NCI-H2196 (cell line): ENCODE data around the gene DDAH2.

Experiments
- DNase-seq: peaks from one replicate; lab custom pipeline; 2025; ENCODE audit not compliant: unreplicated experiment; lab: John Stamatoyannopoulos, UW

DDAH2 gene

DNA sequence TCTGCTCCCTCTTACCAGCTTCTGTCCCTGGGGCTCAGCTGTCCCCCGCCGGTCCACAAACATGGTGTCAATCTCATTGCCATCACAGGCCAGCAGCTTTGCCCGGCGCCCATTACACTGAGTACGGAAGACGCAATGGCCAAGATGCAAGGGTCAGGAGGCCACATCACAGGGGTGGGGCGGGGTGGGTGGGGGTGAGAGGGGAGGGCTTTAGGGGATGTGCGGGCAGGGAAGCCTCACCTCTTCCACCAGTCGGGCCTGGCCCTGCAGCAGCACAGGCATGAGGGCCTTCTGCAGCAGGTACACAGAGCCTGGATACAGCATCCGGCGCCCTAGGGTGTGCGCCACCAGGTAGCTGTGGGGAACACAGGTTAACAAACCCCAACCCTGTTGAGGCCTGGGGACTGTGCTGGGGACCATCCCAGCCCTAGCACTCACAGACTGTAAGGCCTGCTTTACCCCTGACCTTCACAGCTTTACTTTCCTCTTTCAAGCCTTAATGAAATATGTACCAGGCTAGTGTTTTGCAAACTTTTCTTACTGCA lies 37.5 kb downstream of the DDAH2 start:
- DNase-seq, result no peak

DNA sequence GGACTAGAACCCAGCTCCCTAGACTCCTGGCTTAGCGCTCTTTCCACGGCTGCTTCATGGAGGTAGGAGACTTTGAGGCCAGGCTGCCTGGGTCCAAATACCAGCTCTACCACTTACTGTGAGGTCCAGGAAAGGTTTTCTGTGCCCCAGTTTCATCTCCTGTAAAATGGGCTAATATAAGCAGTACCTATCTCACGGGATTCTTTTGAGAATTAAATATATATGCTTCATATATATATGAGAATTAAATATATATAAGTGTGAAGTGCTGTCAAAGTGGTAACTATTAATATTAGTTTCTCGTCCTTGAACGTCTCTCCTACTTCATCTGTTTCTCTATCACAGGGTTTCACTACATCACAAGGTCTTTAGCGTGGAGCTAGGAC lies 38.0 kb downstream of the DDAH2 start:
- no peak for DNase-seq

DNA sequence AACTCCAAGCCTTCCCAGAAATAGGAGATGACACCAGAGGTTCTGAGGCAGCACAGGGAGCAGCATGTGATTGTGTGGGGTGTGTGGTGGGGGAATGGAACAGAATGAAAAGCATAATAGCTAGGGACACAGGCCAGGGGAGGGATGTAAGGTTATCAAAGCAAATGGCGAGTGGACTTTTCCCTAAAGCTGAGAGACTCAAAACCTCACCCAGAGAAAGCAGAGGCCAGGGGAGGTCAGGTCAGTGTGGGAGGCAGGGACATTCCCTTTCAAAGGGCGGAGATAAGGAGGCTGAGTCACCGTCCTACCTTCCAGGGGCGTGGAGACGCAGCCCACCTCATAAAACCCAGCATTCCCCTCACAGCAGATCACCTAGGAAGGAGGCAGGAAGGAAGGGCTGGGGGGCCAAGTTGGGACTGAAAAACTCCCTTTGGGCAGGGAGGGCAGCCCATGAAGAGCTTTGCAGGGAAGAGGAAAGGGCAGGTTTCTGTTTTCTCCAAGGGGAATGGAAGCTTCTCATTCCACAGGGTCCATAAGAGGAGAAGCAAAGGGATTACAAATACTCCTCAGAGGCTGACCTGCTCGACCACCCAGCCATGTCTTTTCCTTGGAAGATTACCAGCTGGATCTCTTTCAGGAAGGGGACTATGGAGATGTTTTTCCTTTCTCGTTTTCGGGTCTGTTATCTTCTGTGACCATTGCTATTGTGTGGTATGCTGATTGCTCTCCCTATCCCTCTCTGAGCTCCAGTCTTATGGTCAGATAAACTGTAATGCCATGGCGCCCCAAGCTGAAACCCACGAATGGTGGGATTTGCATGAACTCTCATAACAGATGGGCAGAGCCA lies 38.6 kb downstream of the DDAH2 start:
- DNase-seq, result no peak

DNA sequence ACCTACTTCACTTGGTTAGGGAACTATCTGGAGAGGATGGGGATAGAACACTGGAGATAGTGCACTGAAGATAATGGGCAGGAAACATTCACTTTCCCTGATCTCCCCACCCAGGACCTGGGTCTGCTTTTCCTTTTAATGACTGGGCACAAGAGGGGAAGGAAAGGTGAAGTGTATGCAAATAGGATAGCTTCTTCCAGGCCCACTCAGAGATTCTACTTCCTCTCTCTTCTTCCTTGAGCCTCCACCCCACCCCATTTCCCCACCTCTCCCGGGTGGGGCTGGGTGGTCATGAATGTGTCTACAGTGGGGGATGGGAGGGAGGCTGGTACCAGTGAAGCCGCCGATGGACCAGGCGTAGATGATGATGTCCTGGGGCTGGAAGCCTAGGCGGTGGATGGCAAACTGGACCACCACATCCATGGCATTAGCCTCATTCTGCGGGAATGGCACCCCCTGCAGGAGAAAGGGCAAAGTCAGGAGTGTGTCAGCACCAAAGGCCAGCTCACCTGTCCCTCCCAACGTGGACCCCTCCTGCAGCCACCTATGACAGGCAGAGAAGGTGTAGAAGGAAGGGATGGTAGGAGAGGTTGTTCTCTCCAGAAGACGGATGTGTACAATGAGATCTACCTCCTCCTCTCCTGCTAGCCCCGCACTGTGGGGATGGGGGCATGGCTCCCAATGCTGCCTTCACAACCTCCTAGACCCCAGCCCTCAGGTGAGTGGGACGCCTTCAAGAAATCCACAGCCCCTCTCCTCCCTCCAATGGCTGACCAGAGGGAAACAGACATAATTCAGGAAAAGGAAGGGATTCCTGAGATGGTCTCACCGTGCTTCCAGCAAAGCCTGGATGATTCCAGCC lies 39.6 kb downstream of the DDAH2 start:
- no peak for DNase-seq

DNA sequence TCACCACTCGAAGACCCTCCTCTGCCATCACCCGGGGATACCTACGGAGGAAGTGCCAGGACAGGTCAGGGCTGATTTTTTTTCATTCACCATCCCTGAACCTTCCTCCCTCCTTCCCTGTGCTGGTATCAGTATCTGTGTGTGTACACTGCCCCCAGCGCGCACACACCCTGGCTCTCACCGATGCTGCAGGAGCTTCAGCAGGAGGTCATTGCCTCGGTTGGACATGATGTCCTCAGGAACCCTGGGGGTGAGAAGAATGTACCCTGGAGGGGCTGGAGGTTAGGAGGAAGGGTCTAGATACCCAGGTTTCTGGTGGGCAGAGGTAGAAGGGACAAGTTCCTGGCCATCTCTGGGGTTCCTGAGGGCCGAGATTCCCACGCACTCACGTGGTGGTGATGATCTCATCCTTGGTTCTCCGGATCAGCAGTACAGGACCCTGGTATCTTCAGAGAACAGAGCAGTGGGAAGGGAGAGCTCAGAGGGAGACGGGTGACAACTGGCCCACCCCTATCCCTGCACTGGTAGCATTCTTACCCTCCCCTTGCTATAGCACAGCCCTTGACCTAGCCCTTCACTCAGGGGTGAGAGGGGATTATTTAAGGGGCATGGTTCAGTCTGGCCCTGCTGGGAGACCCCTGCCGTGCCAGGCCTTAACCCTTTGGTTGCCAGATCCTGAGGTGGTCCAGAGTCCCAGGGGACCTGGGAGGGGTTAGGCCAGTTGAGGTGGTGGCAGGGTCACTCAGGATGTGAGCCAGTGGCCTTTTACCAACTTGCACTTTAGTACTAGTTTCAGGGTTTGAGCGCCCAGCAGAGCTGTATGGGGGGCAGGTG lies 41.0 kb downstream of the DDAH2 start:
- no peak for DNase-seq

DNA sequence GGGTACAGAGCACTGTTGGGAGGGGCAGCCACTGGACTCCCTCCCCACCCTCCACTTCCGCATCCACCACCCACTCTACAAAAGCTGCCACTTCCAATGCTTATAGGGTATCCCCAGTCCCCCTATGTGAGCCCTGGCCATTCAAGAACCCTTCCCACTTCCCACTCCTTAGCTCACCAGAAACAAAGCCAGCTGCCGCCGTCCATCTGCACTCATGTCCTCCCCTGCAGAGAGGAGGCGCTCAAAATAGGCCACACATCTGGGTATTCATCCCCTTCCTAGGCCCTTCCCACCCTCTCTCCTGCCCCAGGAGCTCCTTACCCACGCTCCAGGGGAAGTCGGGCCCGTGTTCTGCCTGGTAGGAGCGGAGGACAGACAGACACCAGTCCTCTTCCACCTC lies 41.8 kb downstream of the DDAH2 start:
- DNase-seq, result no peak

DNA sequence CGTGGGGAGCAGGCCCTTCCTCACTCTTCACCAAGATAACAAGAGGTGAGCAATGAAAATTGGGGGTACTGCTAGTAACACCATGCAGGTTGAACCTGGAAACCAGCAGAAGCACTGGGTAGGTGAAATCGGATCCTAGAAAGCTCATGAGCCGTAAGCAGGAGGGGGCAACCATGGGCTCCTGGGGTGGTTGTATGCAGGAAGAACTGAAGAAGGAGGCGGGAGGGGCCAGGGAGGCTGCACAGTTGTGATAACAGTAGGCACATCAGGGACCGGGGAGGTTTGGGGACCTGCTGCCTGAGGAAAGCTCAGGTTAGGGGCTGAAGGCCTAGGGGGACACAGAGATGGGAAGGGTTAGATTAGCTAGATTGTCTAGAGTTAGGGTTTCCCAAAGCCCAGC lies 42.6 kb downstream of the DDAH2 start:
- no peak for DNase-seq

DNA sequence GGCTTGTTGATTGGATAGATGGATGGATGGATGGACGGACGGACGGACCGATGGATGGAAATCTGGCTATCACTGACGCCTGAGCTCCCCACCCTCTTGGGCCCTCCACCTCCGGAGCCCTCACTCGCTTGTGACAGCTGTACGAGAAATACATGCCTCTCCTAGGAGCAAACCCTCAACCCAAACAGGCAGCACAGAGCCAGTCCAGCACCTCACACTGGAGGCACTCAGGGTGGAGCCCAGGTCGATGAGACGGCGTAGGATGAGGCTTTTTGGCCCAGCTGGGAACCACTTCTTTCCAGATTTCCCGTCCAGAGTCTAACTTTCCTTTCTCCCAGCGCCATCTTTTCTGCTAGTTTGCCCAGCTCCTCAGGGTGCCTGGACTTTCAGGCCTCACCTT lies 45.5 kb downstream of the DDAH2 start:
- no peak for DNase-seq

DNA sequence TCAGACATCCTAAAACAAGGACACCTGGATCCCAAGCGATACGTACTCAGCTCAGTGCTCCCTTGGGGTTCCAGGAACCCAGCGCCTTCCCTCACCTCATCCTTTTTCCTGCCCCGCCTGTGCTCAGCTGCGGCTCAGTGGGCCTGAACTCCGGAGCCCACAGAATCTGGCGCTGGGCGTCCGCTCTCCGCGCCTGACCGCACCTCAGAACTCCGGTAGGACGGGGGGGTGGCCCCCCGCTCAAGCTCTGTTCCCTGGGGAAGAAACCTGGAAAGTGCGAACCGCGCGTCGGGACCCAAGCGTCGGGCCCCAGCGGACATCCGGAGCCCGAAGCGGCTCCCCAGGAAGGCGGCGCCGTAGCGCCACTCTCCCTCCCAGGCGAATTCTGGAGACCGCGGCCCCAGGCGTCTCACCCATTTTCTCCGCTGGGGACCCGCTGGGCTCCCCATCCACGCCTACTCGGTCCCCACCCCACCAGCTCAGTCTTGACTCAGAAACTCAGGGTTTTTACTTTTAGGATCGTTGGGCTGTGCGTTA lies 47.9 kb downstream of the DDAH2 start:
- no peak for DNase-seq

DNA sequence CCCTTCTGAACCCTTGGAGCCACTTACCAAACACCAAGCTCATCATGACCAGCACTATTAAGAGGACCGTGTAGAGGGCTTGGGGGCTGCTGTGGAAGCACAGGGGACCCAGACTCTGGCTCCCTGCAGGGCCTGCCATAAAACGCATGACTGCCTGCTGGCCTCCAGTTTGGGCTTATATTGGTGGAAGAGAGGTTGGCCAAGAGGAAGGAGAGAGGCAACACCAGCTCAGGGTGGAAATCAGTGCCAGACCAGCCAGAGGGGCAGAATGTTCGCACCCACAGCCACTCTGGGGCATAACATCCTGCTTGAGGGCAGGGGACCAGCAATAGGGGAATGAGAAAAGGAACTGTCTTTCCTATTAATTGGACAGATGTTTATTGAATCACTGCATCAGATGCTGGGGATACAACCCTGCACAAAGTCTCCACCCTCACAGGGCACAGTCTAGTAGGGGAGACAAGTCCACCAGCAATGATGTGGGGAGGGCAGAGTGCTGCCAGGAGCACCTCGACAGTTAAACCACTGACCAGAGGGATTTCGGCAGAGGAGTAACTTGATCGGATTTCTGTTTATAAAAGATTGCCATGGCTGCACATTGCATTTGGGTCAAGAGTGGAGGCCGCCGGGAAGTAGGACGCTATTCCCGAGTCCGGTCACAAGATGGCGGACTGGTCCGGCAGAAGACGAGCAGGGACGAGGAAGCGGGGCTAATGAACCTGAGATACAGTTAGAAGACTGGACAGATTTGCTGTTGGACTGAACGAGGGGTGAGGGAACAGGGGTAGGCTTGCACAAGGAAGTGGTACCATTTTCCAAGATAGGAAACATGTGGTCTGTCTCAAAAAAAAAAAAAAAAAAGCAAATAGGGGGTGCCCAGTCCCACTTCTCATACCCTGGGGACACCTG lies 48.6 kb downstream of the DDAH2 start, which contains the start of gene LY6G5C:
Gene LY6G5C (minus strand): TSS at position 842 of the 909 bp plus-strand sequence. CDS start 694 bp downstream, at position 148.
- DNase-seq, result peak; percentile 87

DNA sequence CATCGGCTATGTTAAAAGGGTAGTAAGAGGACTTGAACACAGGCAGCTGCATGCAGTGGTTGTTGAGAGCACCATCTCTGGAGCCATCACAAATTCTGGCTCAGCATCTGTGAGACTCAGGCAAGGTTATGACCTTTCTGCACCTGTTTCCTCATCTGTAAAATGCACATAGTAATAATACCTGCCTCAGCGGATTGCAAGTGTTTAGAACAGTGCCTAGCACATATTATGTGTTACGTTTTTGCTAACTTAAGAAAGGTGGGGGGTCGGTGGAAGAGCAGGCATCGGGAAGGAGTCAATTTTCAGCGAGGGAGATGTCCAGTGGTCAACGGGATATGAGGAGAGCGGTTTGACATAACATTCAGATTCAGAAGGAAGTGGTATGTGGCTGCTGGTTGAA lies 51.1 kb downstream of the DDAH2 start:
- DNase-seq, result no peak
